ENCODE results near the gene ALPK1.
"Not testable (repeated sequence)": the region's sequence is repeated elsewhere in the genome, so short reads cannot be mapped to it uniquely, and the experiment has no call there.

Gene ALPK1

GRCh38 chr4:112284662-112285411, 12.3 kb upstream of the ALPK1 start:
- no peak for DNase-seq (ENCODE audit: low read depth in 2 of 2)

DNA sequence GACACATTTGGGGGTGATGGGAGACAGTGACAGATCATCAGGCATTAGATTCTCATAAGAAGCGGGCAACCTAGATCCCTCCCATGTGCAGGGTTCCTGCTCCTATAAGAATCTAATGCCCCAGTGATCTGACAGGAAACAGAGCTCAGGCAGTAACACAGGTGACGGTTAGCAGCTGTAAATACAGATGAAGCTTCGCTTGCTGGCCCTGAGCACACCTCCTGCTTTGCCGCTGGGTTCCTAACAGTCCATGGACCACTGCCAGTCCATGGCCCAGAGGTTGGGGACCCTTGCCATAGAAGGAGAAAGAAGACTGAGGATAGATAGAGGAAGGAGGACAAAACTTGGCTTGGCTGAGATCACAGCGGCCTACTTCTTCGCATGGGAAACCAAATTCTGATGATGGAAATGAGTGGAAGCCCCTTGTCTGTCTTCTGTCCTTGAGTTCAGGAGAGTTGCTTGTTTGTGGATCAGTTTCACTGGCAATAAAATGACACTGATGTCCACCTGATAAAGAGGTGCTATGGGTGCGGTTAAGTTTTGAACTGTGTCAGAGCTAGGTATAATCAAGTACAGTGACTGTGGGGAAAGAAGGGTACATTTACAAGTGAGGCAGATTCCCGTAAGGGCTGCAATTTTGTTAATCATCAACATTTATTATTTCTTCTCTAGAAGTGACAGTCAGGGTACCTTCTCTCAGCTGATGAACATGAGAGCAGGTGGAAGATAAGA, 9.7 kb upstream of the ALPK1 start:
- DNase-seq (ENCODE audit: low read depth in 2 of 2), result no peak

DNA sequence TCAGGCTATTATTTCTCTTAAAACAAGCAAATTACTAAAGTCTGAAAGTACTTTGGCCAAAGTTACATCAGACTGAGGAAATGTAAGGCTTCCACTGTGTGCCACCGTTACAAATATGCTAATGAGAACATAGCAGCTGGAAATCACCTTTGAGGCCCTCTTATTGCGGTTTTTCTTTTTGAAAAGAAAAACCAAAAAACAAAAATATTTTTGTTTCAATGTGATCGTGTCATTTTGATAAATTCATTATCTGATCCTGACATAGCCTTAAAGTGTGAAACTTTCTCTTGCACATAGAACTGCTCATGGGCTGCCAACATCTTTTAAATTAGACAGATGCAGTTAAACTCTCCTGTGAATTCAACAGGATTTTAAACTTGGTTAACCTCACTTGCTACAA, 8.7 kb upstream of the ALPK1 start:
- no peak for DNase-seq (ENCODE audit: low read depth in 2 of 2)

GRCh38 chr4:112289407-112290253, 7.5 kb upstream of the ALPK1 start:
- DNase-seq (ENCODE audit: low read depth in 2 of 2), result no peak

GRCh38 chr4:112290341-112290740, 6.8 kb upstream of the ALPK1 start:
- peak in 1 of 2 donors; percentile 36 for DNase-seq (ENCODE audit: low read depth in 2 of 2)

GRCh38 chr4:112299721-112300120, 2.6 kb downstream of the ALPK1 start:
- no peak for DNase-seq (ENCODE audit: low read depth in 2 of 2)

GRCh38 chr4:112302320-112303274, 5.4 kb downstream of the ALPK1 start:
- no peak for DNase-seq (ENCODE audit: low read depth in 2 of 2)

- DNase-seq (ENCODE audit: low read depth in 2 of 2), result not testable (repeated sequence)
Measured at GRCh38 chr4:112305477-112305876, 8.3 kb downstream of the ALPK1 start.

GRCh38 chr4:112309263-112309791, 12.2 kb downstream of the ALPK1 start:
- peak in 1 of 2 donors; percentile 14 for DNase-seq (ENCODE audit: low read depth in 2 of 2)

GRCh38 chr4:112311516-112311915, 14.3 kb downstream of the ALPK1 start:
- DNase-seq (ENCODE audit: low read depth in 2 of 2), result no peak

GRCh38 chr4:112312610-112313239, 15.6 kb downstream of the ALPK1 start:
- DNase-seq (ENCODE audit: low read depth in 2 of 2), result no peak

DNA sequence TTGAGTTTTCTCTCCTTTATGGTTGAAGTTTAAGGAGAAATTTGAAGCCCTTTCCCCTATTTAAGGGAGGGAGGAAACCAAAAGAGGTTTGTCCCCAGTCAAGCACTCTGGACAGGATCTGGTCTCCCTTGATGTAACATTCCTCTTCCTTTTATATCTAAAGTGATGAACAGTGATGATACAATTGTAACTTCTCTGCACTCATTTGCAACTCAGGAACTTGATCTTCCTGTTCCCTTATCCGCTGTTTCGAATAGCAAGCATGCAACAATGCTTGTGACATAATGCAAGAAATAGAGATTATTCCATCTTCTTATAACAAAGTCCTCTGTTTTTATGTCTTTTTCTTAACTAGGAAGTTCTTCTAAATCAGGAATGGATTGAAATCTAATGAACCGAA, 18.3 kb downstream of the ALPK1 start:
- DNase-seq (ENCODE audit: low read depth in 2 of 2), result no peak

- DNase-seq (ENCODE audit: low read depth in 2 of 2), result no peak
Measured at GRCh38 chr4:112316360-112316759, 19.2 kb downstream of the ALPK1 start.

- DNase-seq (ENCODE audit: low read depth in 2 of 2), result no peak
Measured at GRCh38 chr4:112318239-112319142, 21.3 kb downstream of the ALPK1 start.

DNA sequence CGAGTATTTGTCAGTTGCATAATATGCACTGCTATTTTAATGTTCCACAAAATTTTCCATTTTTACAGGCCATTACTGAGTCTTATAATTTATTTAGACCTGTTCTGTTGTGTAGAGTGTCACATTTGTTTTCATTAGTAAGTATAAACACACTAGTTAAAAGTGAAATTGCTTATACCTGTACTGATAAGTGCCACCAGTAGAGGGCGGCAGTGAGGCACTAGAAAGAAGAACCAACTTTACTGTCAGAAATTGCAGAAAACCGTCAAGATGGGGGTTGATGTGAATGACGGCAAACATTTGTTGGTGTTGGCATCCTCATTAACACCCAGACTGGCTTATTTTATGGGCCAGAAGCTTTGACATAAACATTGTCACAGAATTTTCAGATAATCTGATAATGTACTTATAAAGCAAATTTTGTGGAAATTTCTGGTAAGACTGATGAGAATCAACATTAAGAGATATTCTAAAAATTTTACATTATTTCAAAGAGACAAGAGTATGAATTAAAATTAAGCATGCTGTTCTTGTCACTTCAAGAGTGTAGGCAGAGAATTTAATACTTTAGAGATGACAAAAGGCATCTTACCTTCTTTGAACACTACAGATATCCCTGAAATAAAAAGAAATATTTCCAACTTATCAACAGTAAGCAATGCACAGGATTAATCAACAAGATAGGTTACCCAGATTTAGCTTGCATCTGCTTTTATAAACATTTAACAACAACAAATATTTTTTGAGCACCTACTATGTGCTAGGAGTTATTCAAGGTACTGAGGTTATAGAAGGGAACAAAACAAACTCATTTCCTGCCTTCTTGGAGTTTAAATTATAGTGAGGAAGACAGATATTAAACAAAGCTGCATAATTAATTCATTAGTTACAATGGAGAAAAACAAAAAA, 24.9 kb downstream of the ALPK1 start:
- DNase-seq (ENCODE audit: low read depth in 2 of 2), result peak; percentile 30 to 56

- DNase-seq (ENCODE audit: low read depth in 2 of 2), result no peak
Measured at GRCh38 chr4:112322866-112323265, 25.7 kb downstream of the ALPK1 start.

- no peak for DNase-seq (ENCODE audit: low read depth in 2 of 2)
Measured at GRCh38 chr4:112325530-112325929, 28.4 kb downstream of the ALPK1 start.

All from stimulated activated CD8-positive, alpha-beta memory T cell treated with anti-CD3 and anti-CD28 coated beads, Interleukin-15, amount 100 ng/mL, for 48 hours (primary cell).